Osteoblast (primary cell): ENCODE measurements around the gene OR10J1. TPM values are rescaled to one million over a fixed set of nuclear protein-coding genes. Genes with fewer than 3 reads are reported as not detected.
A peak's percentile ranks its signal among the peaks of the same experiment; 100 is the strongest.

Source experiments
- DNase-seq: peaks from one replicate; pipeline ENCODE4 v3.0.0; 2011; ENCODE audit warnings: low spot score, mixed read lengths; ENCODE audit not compliant: insufficient read length; ENCODE audit errors: missing footprints
- H2AFZ ChIP-seq: 2 replicates; pipeline ENCODE4 v1.6.0; 2011; ENCODE audit warnings: mild to moderate bottlenecking, low read length
- H3K27ac ChIP-seq: 2 replicates; pipeline ENCODE4 v1.5.1; 2011; ENCODE audit warnings: mild to moderate bottlenecking, low read depth, low read length, moderate library complexity
- H3K27me3 ChIP-seq: 2 replicates; pipeline ENCODE4 v1.6.0; 2012; ENCODE audit warnings: mild to moderate bottlenecking, control low read depth, inconsistent platforms, low read length, moderate library complexity; ENCODE audit not compliant: insufficient read depth
- H3K36me3 ChIP-seq: 2 replicates; pipeline ENCODE4 v1.5.1; 2011; ENCODE audit warnings: mild to moderate bottlenecking, low read length, control low read depth, moderate library complexity; ENCODE audit not compliant: insufficient read depth
- H3K4me1 ChIP-seq: 2 replicates; pipeline ENCODE4 v1.5.1; 2011; ENCODE audit warnings: mild to moderate bottlenecking, low read length, control low read depth, moderate library complexity; ENCODE audit not compliant: insufficient read depth
- H3K4me2 ChIP-seq: 2 replicates; pipeline ENCODE4 v1.6.0; 2011; ENCODE audit warnings: mild to moderate bottlenecking, low read length; ENCODE audit not compliant: insufficient read depth
- H3K4me3 ChIP-seq: fragments of 200-600 bp; sonication (generic); 3 replicates; pipeline ENCODE4 v1.5.1; 2012; ENCODE audit warnings: mild to moderate bottlenecking, low read length, inconsistent platforms; ENCODE audit not compliant: insufficient read depth
- H3K79me2 ChIP-seq: 2 replicates; pipeline ENCODE4 v1.6.0; 2012; ENCODE audit warnings: mild to moderate bottlenecking, low read length, control low read depth, inconsistent platforms; ENCODE audit not compliant: insufficient read depth
- H3K9me3 ChIP-seq: 2 replicates; pipeline ENCODE4 v1.5.1; 2011; ENCODE audit warnings: low read depth, low read length, control low read depth
- H4K20me1 ChIP-seq: 2 replicates; pipeline ENCODE4 v1.6.0; 2012; ENCODE audit warnings: mild to moderate bottlenecking, low read length, control low read depth; ENCODE audit not compliant: insufficient read depth
- CTCF ChIP-seq: IDR thresholded peaks from 2 replicates; pipeline ENCODE4 v1.5.1; 2011; ENCODE audit warnings: mild to moderate bottlenecking, low read depth, low read length, moderate library complexity; ENCODE audit errors: extremely low read depth
- total RNA-seq: library from RNA; depleted of rRNA; stranded (reverse); fragments of >200 nt; gene quantifications from 2 replicates; pipeline ENCODE4 v1.2.3, GENCODE V29; 2012

OR10J1 gene
- total RNA-seq, result not detected in 2 replicates

- DNase-seq, result no peak
- Histone ChIP-seq H3K4me2 (no peak within 1 kb of the TSS), H3K79me2 (no peaks in the 10 kb centered on the region), H3K4me1 (no peaks in the 10 kb centered on the region), H2AFZ (no peak within 1 kb of the TSS), H3K4me3 (no peak within 1 kb of the TSS), H4K20me1 (no peaks in the 10 kb centered on the region), H3K27me3 (no peaks in the 10 kb centered on the region), H3K27ac (no peak within 1 kb of the TSS), H3K9me3 (no peaks in the 10 kb centered on the region), H3K36me3 (no peaks in the 10 kb centered on the region)
- TF ChIP-seq CTCF, result no peak
Measured at GRCh38 chr1:159439422-159439821, at the start of gene OR10J1. Gene OR10J1, plus strand, starts transcription at chr1:159439722. Its CDS starts 70 bp downstream, at chr1:159439792.

- Histone ChIP-seq H3K36me3 (no peaks in the 10 kb centered on the region), H2AFZ (no peak overlapping the region), H3K4me3 (no peak overlapping the region), H3K79me2 (no peaks in the 10 kb centered on the region), H4K20me1 (no peaks in the 10 kb centered on the region), H3K4me1 (no peaks in the 10 kb centered on the region), H3K27ac (no peak overlapping the region), H3K4me2 (no peak overlapping the region), H3K9me3 (no peaks in the 10 kb centered on the region), H3K27me3 (no peaks in the 10 kb centered on the region)
- no peak for DNase-seq
- TF ChIP-seq CTCF, result no peak
Measured at GRCh38 chr1:159406821-159407220, 32.7 kb upstream of the OR10J1 start.

- no peaks in the 10 kb centered on the region for H3K9me3 ChIP-seq
- no peak overlapping the region for H3K4me2 ChIP-seq
- no peak overlapping the region for H3K4me3 ChIP-seq
- no peak overlapping the region for H3K27ac ChIP-seq
- no peaks in the 10 kb centered on the region for H3K36me3 ChIP-seq
- no peaks in the 10 kb centered on the region for H3K79me2 ChIP-seq
- no peak for TF ChIP-seq CTCF
- no peaks in the 10 kb centered on the region for H4K20me1 ChIP-seq
- H2AFZ ChIP-seq, result no peak overlapping the region
- H3K4me1 ChIP-seq, result no peaks in the 10 kb centered on the region
- H3K27me3 ChIP-seq, result no peaks in the 10 kb centered on the region
- no peak for DNase-seq
Measured at GRCh38 chr1:159408862-159409400, 30.6 kb upstream of the OR10J1 start.

GRCh38 chr1:159421821-159422220, 17.7 kb upstream of the OR10J1 start:
- Histone ChIP-seq H3K4me2 (no peak overlapping the region), H3K27me3 (no peaks in the 10 kb centered on the region), H3K79me2 (no peaks in the 10 kb centered on the region), H3K27ac (no peak overlapping the region), H3K9me3 (no peaks in the 10 kb centered on the region), H4K20me1 (no peaks in the 10 kb centered on the region), H2AFZ (no peak overlapping the region), H3K36me3 (no peaks in the 10 kb centered on the region), H3K4me1 (no peaks in the 10 kb centered on the region), H3K4me3 (no peak overlapping the region)
- peak; percentile 16 for TF ChIP-seq CTCF
- DNase-seq, result no peak
